Osteoblast (primary cell): ENCODE measurements around the gene REPS2. TPM values are rescaled to one million over a fixed set of nuclear protein-coding genes. Genes with fewer than 3 reads are reported as not detected.

Experiments used
- DNase-seq: peaks from one replicate; pipeline ENCODE4 v3.0.0; 2011; ENCODE audit warnings: low spot score, mixed read lengths; ENCODE audit not compliant: insufficient read length; ENCODE audit errors: missing footprints
- H2AFZ ChIP-seq: 2 replicates; pipeline ENCODE4 v1.6.0; 2011; ENCODE audit warnings: mild to moderate bottlenecking, low read length
- H3K27ac ChIP-seq: 2 replicates; pipeline ENCODE4 v1.5.1; 2011; ENCODE audit warnings: mild to moderate bottlenecking, low read depth, low read length, moderate library complexity
- H3K27me3 ChIP-seq: 2 replicates; pipeline ENCODE4 v1.6.0; 2012; ENCODE audit warnings: mild to moderate bottlenecking, control low read depth, inconsistent platforms, low read length, moderate library complexity; ENCODE audit not compliant: insufficient read depth
- H3K36me3 ChIP-seq: 2 replicates; pipeline ENCODE4 v1.5.1; 2011; ENCODE audit warnings: mild to moderate bottlenecking, low read length, control low read depth, moderate library complexity; ENCODE audit not compliant: insufficient read depth
- H3K4me1 ChIP-seq: 2 replicates; pipeline ENCODE4 v1.5.1; 2011; ENCODE audit warnings: mild to moderate bottlenecking, low read length, control low read depth, moderate library complexity; ENCODE audit not compliant: insufficient read depth
- H3K4me2 ChIP-seq: 2 replicates; pipeline ENCODE4 v1.6.0; 2011; ENCODE audit warnings: mild to moderate bottlenecking, low read length; ENCODE audit not compliant: insufficient read depth
- H3K4me3 ChIP-seq: fragments of 200-600 bp; sonication (generic); 3 replicates; pipeline ENCODE4 v1.5.1; 2012; ENCODE audit warnings: mild to moderate bottlenecking, low read length, inconsistent platforms; ENCODE audit not compliant: insufficient read depth
- H3K79me2 ChIP-seq: 2 replicates; pipeline ENCODE4 v1.6.0; 2012; ENCODE audit warnings: mild to moderate bottlenecking, low read length, control low read depth, inconsistent platforms; ENCODE audit not compliant: insufficient read depth
- H3K9me3 ChIP-seq: 2 replicates; pipeline ENCODE4 v1.5.1; 2011; ENCODE audit warnings: low read depth, low read length, control low read depth
- H4K20me1 ChIP-seq: 2 replicates; pipeline ENCODE4 v1.6.0; 2012; ENCODE audit warnings: mild to moderate bottlenecking, low read length, control low read depth; ENCODE audit not compliant: insufficient read depth
- total RNA-seq: library from RNA; depleted of rRNA; stranded (reverse); fragments of >200 nt; gene quantifications from 2 replicates; pipeline ENCODE4 v1.2.3, GENCODE V29; 2012
- TF ChIP-seq, protein P1 (sequence below): IDR thresholded peaks from 2 replicates; pipeline ENCODE4 v1.5.1; 2011; ENCODE audit warnings: mild to moderate bottlenecking, low read depth, low read length, moderate library complexity; ENCODE audit errors: extremely low read depth

The REPS2 gene
- total RNA-seq, 1 donor: 0.72 TPM

DNA sequence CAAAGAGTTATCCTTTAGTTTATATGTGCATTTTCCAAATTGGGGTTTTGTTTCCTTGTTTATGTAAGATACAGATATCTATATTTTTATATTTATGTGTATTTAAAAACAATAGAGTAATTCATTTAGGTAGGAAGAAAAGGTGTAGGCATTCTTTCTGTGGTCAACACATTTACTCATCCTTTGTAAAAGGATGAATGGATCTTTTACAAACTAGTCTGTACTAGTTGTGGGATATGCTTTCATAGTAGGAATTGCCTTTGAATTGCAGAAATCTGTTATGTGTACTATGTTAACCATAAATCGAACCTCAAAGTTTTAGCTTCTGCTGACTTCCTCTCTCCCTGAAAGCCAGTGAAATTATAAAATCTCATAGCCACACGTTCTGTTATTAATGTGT, 128.5 kb downstream of the REPS2 start:
- Histone ChIP-seq H3K27ac (no peak overlapping the region), H3K36me3 (no peaks in the 10 kb centered on the region), H3K79me2 (no peaks in the 10 kb centered on the region), H3K9me3 (no peaks in the 10 kb centered on the region), H3K4me2 (no peak overlapping the region), H3K4me1 (peaks cover 11% of the 10 kb centered on the region), H3K4me3 (no peak overlapping the region), H3K27me3 (peaks cover 20% of the 10 kb centered on the region), H2AFZ (no peak overlapping the region), H4K20me1 (no peaks in the 10 kb centered on the region)
- DNase-seq: no peak
- TF ChIP-seq, protein P1, sequence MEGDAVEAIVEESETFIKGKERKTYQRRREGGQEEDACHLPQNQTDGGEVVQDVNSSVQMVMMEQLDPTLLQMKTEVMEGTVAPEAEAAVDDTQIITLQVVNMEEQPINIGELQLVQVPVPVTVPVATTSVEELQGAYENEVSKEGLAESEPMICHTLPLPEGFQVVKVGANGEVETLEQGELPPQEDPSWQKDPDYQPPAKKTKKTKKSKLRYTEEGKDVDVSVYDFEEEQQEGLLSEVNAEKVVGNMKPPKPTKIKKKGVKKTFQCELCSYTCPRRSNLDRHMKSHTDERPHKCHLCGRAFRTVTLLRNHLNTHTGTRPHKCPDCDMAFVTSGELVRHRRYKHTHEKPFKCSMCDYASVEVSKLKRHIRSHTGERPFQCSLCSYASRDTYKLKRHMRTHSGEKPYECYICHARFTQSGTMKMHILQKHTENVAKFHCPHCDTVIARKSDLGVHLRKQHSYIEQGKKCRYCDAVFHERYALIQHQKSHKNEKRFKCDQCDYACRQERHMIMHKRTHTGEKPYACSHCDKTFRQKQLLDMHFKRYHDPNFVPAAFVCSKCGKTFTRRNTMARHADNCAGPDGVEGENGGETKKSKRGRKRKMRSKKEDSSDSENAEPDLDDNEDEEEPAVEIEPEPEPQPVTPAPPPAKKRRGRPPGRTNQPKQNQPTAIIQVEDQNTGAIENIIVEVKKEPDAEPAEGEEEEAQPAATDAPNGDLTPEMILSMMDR: no peak

DNA sequence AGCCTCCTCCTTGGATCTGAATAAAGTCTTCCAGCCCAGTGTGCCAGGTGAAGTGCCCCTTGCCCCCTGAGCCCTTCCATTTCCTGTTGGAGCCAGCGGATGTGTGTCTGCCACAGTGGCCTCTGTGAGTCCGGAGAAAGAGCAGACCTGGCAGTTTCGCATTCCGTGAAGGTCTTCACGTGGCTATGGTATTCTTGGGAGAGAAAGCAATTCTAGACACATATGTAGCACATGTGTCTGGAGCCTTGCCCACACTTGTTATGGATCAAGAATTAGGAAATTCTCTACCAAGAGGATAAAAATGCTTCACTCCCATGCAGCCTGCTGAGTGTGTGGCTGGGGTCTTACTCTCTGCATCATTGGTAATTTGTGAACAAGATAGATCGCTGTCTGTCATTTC, 130.9 kb downstream of the REPS2 start:
- no peak overlapping the region for H3K4me2 ChIP-seq
- peaks cover 11% of the 10 kb centered on the region for H3K4me1 ChIP-seq
- no peak overlapping the region for H3K27ac ChIP-seq
- H3K36me3 ChIP-seq: no peaks in the 10 kb centered on the region
- no peaks in the 10 kb centered on the region for H3K9me3 ChIP-seq
- no peaks in the 10 kb centered on the region for H3K79me2 ChIP-seq
- no peak overlapping the region for H2AFZ ChIP-seq
- H3K4me3 ChIP-seq: no peak overlapping the region
- no peaks in the 10 kb centered on the region for H4K20me1 ChIP-seq
- no peak for DNase-seq
- TF ChIP-seq, protein P1: no peak
- H3K27me3 ChIP-seq: peaks cover 28% of the 10 kb centered on the region

DNA sequence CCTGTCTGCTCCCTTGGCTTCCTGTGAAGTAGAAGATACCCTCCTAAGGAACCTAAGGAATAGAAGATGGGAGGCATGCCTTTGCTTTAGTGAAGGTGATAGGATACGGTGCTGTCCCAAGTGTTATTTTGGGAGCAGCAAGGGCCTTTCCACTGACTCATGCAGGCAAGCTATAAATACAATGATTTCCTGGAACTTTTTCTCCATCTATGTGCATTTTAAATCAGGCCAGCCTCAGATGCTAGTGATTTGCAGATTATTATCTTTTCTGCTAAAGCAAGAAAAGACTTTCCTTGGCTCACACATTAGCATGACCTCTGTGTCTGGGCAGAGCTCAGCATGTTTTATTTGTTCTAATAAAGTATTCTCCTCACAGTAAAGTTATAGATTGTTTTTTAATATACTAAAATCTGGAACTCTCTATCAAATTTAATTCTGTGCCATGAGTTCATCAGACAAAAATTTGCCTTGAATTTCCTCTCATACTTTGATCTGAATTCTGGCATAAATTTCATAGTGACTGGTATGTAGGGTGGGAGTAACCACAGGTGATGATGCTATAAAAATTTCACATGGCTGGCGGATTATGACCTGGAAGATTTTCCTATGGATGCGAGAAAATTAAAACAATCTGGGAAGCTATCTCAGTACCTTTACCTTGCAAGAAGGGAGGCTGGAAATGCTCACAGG, 131.7 kb downstream of the REPS2 start:
- peak overlapping the region; percentile 26 for H3K4me2 ChIP-seq
- no peaks in the 10 kb centered on the region for H3K79me2 ChIP-seq

DNA sequence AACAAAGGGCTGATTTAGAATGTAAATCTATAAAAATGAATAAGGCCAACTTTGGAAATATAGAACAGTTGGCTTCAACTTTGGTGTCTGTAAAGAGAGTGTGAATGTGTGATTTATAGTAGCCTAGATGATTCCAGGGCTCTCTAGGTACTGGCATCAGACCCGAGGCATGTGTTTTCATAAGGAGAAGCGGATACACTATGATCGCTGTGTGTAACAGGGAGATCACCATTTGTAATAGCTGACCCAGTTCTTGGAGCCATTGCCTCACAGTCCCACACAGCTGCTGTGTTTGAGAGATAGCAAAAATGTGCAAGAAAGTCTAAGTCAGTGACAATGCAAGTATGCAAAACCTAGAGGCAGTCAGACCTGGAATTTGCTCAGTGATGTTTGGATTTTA, 135.1 kb downstream of the REPS2 start:
- H3K4me1 ChIP-seq: peaks cover 11% of the 10 kb centered on the region
- no peaks in the 10 kb centered on the region for H3K9me3 ChIP-seq
- TF ChIP-seq, protein P1: no peak
- H3K27ac ChIP-seq: no peak overlapping the region
- H3K36me3 ChIP-seq: no peaks in the 10 kb centered on the region
- no peak overlapping the region for H2AFZ ChIP-seq
- no peak for DNase-seq
- no peak overlapping the region for H3K4me2 ChIP-seq
- H3K4me3 ChIP-seq: no peak overlapping the region
- H3K27me3 ChIP-seq: peaks cover 14% of the 10 kb centered on the region
- H4K20me1 ChIP-seq: no peaks in the 10 kb centered on the region
- H3K79me2 ChIP-seq: no peaks in the 10 kb centered on the region

More for the DNA sequence above, 131.7 kb downstream of the REPS2 start:
- TF ChIP-seq, protein P1: no peak
- no peaks in the 10 kb centered on the region for H3K36me3 ChIP-seq
- H2AFZ ChIP-seq: no peak overlapping the region
- H3K4me1 ChIP-seq: peaks cover 11% of the 10 kb centered on the region
- H3K4me3 ChIP-seq: no peak overlapping the region
- no peaks in the 10 kb centered on the region for H3K9me3 ChIP-seq
- H3K27ac ChIP-seq: peak overlapping the region; percentile 5
- no peak for DNase-seq
- H3K27me3 ChIP-seq: peaks cover 20% of the 10 kb centered on the region
- no peaks in the 10 kb centered on the region for H4K20me1 ChIP-seq
